ENCODE results near the gene SPACA7. TPM values are rescaled to one million over a fixed set of nuclear protein-coding genes. Genes with fewer than 3 reads are reported as not detected.

SPACA7 gene
- total RNA-seq, 2 experiments from 2014 or later, result not detected

GRCh38 chr13:112453874-112454647, 77.9 kb downstream of the SPACA7 start:
- H3K27me3 Mint-ChIP-seq, result peaks cover 3% of the 10 kb centered on the region
- ChIA-PET CTCF (interaction anchor here (1.2 kb wide), 1 partner anchor 10 kb away, joined by 5 read pairs; no protein-coding TSS in a partner anchor), POLR2A (no interaction called here)
- DNase-seq, result no peak
- H3K27ac Mint-ChIP-seq, result no peak overlapping the region
- H3K36me3 Mint-ChIP-seq, result no peaks in the 10 kb centered on the region
- no peak overlapping the region for H3K4me3 Mint-ChIP-seq
- H3K4me1 Mint-ChIP-seq (ENCODE audit: low read depth), result no peaks in the 10 kb centered on the region
- H3K9me3 Mint-ChIP-seq, result no peaks in the 10 kb centered on the region
- intact Hi-C loops (cut with micrococcal nuclease), result no loop called here

GRCh38 chr13:112454648-112455334, 78.6 kb downstream of the SPACA7 start:
- Mint-ChIP-seq H3K4me3 (no peak overlapping the region), H3K9me3 (peaks cover 4% of the 10 kb centered on the region), H3K27me3 (peaks cover 7% of the 10 kb centered on the region), H3K4me1 (ENCODE audit: low read depth) (no peaks in the 10 kb centered on the region), H3K27ac (no peak overlapping the region), H3K36me3 (no peaks in the 10 kb centered on the region)
- POLR2A ChIA-PET, result no interaction called here
- CTCF ChIA-PET, result interaction anchor here (1.2 kb wide), 1 partner anchor 11 kb away, joined by 5 read pairs; no protein-coding TSS in a partner anchor
- DNase-seq, result no peak
- intact Hi-C loops (cut with micrococcal nuclease), result no loop called here

GRCh38 chr13:112455476-112456059, 79.4 kb downstream of the SPACA7 start:
- DNase-seq, result no peak
- no peaks in the 10 kb centered on the region for H3K4me1 Mint-ChIP-seq (ENCODE audit: low read depth)
- H3K27me3 Mint-ChIP-seq, result peaks cover 10% of the 10 kb centered on the region
- intact Hi-C loops (cut with micrococcal nuclease), result no loop called here
- no peak overlapping the region for H3K27ac Mint-ChIP-seq
- POLR2A ChIA-PET, result no interaction called here
- no peak overlapping the region for H3K4me3 Mint-ChIP-seq
- no peaks in the 10 kb centered on the region for H3K36me3 Mint-ChIP-seq
- CTCF ChIA-PET, result interaction anchor here (1.2 kb wide), 1 partner anchor 11 kb away, joined by 5 read pairs; no protein-coding TSS in a partner anchor
- H3K9me3 Mint-ChIP-seq, result peaks cover 7% of the 10 kb centered on the region

GRCh38 chr13:112456138-112457056, 80.2 kb downstream of the SPACA7 start:
- Mint-ChIP-seq H3K4me3 (no peak overlapping the region), H3K27ac (no peak overlapping the region), H3K9me3 (peaks cover 7% of the 10 kb centered on the region), H3K4me1 (ENCODE audit: low read depth) (no peaks in the 10 kb centered on the region), H3K36me3 (no peaks in the 10 kb centered on the region), H3K27me3 (peaks cover 10% of the 10 kb centered on the region)
- CTCF ChIA-PET, result no interaction called here
- POLR2A ChIA-PET, result no interaction called here
- DNase-seq, result peak; percentile 4
- intact Hi-C loops (cut with micrococcal nuclease), result no loop called here

- intact Hi-C loops (cut with micrococcal nuclease), result no loop called here
- ChIA-PET POLR2A (no interaction called here), CTCF (no interaction called here)
Measured at GRCh38 chr13:112457081-112457480, 80.9 kb downstream of the SPACA7 start.

GRCh38 chr13:112457485-112457884, 81.3 kb downstream of the SPACA7 start:
- H3K27ac Mint-ChIP-seq, result no peak overlapping the region
- no peak overlapping the region for H3K4me3 Mint-ChIP-seq
- no peak for DNase-seq
- peaks cover 16% of the 10 kb centered on the region for H3K27me3 Mint-ChIP-seq
- H3K4me1 Mint-ChIP-seq (ENCODE audit: low read depth), result no peaks in the 10 kb centered on the region
- CTCF ChIA-PET, result no interaction called here
- H3K36me3 Mint-ChIP-seq, result peaks cover 4% of the 10 kb centered on the region
- POLR2A ChIA-PET, result no interaction called here
- peaks cover 13% of the 10 kb centered on the region for H3K9me3 Mint-ChIP-seq
- intact Hi-C loops (cut with micrococcal nuclease), result no loop called here

More at GRCh38 chr13:112457081-112457480, 80.9 kb downstream of the SPACA7 start:
- no peak for DNase-seq
- Mint-ChIP-seq H3K27me3 (peaks cover 12% of the 10 kb centered on the region), H3K9me3 (peaks cover 9% of the 10 kb centered on the region), H3K27ac (no peak overlapping the region), H3K4me3 (no peak overlapping the region), H3K36me3 (no peaks in the 10 kb centered on the region), H3K4me1 (ENCODE audit: low read depth) (no peaks in the 10 kb centered on the region)

GRCh38 chr13:112462408-112462807, 86.3 kb downstream of the SPACA7 start:
- H3K9me3 Mint-ChIP-seq, result peaks cover 15% of the 10 kb centered on the region
- CTCF ChIA-PET, result no interaction called here
- DNase-seq, result no peak
- peaks cover 15% of the 10 kb centered on the region for H3K27me3 Mint-ChIP-seq
- H3K4me3 Mint-ChIP-seq, result no peak overlapping the region
- H3K27ac Mint-ChIP-seq, result no peak overlapping the region
- no peaks in the 10 kb centered on the region for H3K4me1 Mint-ChIP-seq (ENCODE audit: low read depth)
- peaks cover 6% of the 10 kb centered on the region for H3K36me3 Mint-ChIP-seq
- POLR2A ChIA-PET, result no interaction called here
- intact Hi-C loops (cut with micrococcal nuclease), result no loop called here

GRCh38 chr13:112464720-112465119, 88.6 kb downstream of the SPACA7 start:
- ChIA-PET CTCF (no interaction called here), POLR2A (no interaction called here)
- H3K4me3 Mint-ChIP-seq, result no peak overlapping the region
- no peak overlapping the region for H3K27ac Mint-ChIP-seq
- no peak for DNase-seq
- H3K4me1 Mint-ChIP-seq (ENCODE audit: low read depth), result no peaks in the 10 kb centered on the region
- H3K27me3 Mint-ChIP-seq, result peaks cover 12% of the 10 kb centered on the region
- H3K36me3 Mint-ChIP-seq, result peaks cover 6% of the 10 kb centered on the region
- peaks cover 12% of the 10 kb centered on the region for H3K9me3 Mint-ChIP-seq
- intact Hi-C loops (cut with micrococcal nuclease), result no loop called here

GRCh38 chr13:112465251-112466131, 89.3 kb downstream of the SPACA7 start:
- H3K27me3 Mint-ChIP-seq, result peaks cover 8% of the 10 kb centered on the region
- peaks cover 6% of the 10 kb centered on the region for H3K36me3 Mint-ChIP-seq
- no peak for DNase-seq
- H3K4me3 Mint-ChIP-seq, result no peak overlapping the region
- CTCF ChIA-PET, result no interaction called here
- H3K27ac Mint-ChIP-seq, result no peak overlapping the region
- POLR2A ChIA-PET, result no interaction called here
- no peaks in the 10 kb centered on the region for H3K4me1 Mint-ChIP-seq (ENCODE audit: low read depth)
- intact Hi-C loops (cut with micrococcal nuclease), result no loop called here
- H3K9me3 Mint-ChIP-seq, result peaks cover 8% of the 10 kb centered on the region

GRCh38 chr13:112466132-112467058, 90.2 kb downstream of the SPACA7 start:
- intact Hi-C loops (cut with micrococcal nuclease), result no loop called here
- DNase-seq, result no peak
- Mint-ChIP-seq H3K27me3 (peaks cover 8% of the 10 kb centered on the region), H3K27ac (no peak overlapping the region), H3K4me1 (ENCODE audit: low read depth) (no peaks in the 10 kb centered on the region), H3K4me3 (no peak overlapping the region), H3K36me3 (peaks cover 6% of the 10 kb centered on the region), H3K9me3 (peaks cover 14% of the 10 kb centered on the region)
- ChIA-PET POLR2A (no interaction called here), CTCF (no interaction called here)

Measured in activated CD4-positive, alpha-beta memory T cell treated with anti-CD3 and anti-CD28 coated beads for 36 hours (primary cell).